HS-5 (cell line): ENCODE results near the gene GNAZ.

Source experiments
- DNase-seq: peaks from one replicate; pipeline ENCODE4 v3.0.0-alpha.2; 2012; ENCODE audit warnings: low read depth

The GNAZ gene

DNA sequence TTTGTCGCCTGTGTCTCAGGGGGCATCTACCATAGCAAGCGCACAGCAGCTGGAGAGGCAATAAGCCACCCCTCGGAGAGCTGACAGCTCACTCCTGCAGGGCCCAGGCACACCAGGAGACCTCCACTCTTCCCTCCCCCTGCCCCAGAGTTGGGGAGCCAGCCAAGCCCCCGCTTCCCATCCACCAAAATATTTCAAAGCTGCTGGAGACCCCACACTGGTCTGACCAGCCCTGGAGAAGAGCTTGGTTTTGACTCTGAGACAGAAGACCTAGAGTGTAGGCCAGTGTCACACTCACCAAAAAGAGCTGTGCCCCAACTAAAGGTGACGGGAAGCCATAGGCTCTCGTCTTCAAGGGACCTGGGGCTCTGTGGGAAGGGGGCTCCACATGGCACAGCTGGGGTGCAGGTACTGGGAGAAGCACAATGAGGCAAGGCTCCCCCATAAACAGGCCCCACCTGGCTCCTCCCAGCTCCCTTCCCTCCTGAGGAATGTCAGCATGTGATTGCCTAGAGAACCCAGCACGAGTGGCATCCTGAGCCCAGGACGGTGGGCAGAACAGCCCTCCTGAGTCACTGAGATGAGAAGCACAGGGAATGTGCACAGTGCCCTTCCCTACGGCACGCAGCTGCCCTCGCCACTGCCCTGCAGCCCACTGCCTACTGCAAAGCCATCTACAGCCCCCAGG lies 5.8 kb upstream of the GNAZ start:
- DNase-seq, result no peak

DNA sequence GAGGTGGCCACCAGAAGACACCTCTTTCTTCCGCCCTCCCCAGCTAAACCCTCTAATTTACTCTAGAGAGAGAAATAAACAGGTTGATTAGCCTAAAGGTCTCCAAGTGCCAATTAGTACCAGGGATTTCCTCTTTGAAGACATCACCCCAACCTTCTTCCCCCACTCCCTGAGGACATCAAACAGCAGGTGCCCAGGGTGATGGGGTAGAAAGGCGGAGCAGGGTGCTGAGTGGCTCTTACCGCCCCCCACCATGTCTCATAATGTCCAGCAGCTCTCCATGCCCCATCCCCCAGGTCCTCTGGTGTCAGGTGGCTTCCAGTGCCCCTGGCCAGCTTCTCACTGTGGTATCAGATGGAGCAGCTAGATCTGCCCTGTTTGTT lies 5.3 kb upstream of the GNAZ start:
- DNase-seq, result no peak

DNA sequence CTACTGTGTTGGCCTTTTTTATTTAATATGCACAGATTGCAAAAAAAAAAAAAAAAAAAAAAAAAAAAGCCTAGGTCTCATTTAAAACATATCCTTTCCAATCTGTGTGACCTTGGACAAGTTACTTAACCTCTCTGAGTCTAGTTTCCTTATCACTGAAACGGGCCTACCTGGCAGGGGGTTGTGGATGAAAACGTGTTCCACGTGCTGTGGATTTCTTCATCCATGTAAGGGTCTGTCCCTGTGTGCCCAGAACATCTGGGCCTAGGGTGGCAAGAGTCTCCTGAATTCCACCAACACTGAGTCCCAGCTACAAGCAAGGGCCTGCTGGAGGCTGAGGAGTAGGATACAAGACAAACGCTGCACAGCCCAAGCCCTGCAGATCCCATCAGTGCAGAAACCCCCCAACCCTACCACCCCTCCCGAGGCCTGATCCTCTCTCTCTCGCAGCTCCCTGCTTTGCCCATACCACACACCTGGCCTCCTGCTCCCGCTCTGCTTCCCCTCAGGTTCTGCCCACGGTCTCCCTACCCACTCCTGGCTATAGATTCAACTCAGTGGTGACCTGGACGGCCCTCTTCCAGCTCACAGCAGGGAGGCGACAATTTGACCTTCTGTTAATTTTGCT lies 4.7 kb upstream of the GNAZ start:
- no peak for DNase-seq

DNA sequence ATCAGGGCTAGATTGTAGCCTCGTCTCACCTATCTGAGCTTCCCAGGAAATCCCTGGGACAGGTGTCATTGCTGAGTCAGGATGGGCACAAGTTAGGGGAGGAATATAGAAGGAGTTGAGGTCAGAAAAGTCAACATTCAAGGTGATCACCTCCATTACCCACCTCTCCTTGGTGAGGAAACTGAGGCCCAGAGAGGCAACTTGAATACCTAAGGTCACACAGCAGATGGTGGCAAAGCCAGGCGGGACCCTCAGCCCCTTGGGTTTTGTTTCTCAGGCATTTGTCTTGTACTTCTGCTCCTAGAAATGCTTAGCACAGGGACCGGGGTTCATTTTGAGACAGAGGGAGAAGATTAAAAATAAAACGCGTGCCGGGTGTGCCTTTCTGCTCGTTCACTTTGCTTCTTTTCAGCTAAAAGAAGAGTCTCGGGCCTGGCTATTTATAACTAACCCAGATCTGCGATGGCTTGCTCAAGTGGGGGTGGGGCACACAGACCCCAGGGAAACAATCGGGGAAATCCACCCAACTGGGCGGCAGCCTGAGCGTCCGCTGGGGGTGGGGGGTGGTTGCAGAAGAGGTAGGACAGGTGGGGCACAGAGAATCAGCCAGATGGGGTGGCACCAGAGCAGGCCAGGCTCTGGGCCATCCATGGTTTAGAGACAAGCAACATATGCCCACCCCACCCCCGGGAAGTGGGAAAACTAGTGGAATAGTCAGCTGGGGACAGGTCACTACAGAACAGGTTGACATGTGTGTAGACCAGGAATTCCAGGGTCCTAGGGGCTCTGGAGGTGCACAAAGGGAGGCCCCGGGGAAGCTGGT lies 3.9 kb upstream of the GNAZ start:
- DNase-seq, result no peak

DNA sequence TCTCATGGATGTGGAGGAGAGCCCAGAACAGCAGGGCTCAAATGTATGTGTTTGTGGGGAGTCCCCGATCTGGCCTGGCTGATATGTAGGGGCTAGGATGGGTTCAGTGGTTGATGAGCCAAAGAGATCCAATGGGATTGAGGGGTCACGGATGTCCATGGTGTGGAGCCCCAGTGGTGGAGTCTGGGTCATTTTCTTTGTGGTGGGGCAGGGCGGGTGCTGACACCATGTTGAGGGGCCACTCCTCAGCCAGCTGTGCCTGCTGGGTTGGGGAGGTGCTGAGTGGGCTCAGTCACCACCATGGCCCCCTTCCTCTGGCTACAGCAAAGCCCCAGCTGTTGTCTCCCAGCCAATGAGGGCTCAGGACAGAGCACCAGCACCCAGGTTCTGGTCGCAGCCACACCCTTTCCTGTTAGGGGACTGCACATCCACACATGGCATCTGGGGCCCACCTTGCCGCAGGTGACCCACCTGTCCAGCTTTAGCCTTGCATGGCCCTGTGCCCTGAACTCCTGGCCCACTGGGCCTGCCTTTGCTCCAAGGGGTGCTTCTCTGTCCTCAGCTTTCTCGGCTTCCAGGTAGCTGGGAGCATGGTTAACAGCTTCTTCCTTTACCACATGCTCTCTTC lies 3.2 kb upstream of the GNAZ start:
- DNase-seq, result no peak

DNA sequence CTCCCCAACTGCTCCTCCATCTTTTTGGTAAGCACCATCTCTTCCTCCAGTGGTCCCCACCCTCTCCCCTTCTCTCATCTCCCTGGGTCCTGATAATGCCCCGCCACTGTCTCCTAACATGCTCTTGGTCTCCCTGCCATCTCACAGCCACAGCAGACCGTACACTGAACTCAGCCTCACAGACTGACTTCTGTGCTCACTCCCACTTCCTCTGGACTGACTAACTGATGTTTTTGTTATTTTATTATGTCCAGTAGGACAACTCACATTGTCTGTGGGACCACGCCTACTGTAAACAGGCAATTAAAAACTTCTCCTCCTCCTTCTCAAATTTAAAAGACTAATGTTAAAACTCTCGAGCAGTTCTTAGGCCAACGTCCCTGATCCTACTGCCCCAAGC lies 2.6 kb upstream of the GNAZ start:
- no peak for DNase-seq

DNA sequence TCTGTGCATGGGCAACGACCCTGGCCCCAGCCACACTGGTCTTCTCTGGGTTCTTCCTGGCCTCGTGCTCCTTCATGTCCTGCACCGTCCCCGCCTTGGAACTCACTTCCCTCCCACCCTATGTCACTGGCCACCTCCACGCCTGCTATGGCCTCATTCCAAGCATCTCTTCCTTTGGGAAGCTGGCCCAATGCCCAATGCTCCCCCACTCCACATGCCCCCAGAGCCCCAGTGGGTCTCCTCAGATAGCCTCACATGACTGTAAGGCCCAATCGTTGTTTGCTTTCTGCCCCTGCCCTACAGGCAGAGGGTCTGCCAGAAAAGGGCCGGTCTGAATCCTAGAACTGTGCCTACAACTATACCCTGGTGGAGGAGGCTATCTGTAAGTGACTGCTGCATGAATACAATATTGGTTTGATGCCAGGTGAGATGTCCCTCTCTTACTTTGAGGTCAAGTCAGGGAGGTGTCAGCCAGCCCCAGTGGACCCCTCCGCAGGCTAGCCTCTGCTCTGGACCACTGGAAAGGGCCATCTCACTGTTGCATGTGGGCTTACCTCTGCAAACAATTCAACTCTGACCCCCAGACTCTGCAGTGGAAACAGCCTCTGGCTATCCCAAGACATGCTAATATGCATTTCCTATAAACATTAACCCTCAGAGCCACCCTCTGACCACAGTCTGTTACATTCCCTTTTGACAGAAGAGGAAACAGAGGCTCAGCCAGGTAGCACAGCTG lies 2.1 kb upstream of the GNAZ start:
- no peak for DNase-seq

DNA sequence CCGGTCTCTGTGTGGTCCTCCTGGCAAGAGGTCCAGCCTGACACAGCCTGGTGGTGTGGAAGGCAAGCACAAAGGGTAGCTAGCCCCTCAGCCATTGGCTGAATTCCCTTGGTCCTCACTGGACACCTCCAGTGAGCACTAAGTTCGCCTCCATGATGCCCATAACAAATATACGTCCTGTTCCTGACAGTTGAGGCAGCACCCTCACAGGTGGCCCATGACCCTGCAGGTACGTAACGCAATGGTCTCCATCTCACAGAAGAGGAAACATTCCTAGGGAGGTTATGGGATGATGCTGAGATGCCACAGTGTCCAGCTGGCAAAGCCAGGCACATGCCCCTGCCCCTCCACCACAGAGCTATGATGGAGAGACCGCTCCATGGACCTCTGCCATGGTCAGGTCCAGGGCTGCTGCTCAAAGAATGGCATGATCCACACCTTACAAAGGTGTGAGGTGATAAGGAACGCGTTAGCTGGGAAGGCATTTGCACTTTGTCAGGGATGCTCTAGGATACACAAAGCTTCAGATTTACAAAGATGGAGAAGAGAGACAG lies 1.4 kb upstream of the GNAZ start:
- DNase-seq, result no peak

DNA sequence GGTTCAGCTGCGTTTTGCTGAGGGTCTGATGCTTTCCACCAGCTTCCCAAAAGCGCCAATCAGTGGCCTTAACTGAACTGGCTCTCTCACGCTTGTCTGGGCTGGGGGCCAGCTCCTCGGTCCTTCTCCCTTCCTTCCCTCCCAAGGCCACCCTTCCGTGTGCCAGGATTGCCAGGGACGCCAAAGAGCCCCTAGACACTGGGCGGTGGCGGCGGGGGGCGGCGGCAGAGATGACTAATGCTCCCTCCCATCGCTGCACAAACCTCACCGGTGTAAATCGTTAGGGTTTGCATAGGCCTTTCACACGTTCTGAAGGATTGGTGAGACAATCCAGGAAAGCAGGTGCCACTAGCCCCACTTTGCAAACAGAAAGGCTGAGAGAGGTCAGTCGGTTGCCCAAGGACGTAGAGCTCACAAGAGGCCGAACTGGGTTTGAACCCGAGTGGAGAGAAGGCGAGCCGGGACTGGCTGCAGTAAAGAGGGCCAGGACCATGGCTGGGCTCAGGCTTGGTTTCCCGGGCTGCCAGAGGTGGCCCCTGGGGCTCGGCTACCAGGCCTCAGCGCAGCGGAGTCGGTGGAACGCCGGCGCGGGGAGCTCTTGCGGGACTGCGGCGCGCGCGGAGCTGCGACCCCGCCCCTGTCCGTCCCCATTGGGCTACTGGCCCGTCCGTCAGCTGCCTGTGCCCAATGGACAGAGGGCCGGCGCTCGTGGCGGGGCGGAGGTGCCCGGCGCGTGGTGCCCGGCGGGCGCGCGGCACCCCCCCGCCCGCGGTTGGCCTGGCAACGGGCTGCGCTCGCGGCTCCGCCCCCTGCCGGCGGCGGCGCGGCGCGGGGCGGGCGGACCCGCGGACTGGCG lies 589 bp upstream of the GNAZ start:
- peak; percentile 38 for DNase-seq

DNA sequence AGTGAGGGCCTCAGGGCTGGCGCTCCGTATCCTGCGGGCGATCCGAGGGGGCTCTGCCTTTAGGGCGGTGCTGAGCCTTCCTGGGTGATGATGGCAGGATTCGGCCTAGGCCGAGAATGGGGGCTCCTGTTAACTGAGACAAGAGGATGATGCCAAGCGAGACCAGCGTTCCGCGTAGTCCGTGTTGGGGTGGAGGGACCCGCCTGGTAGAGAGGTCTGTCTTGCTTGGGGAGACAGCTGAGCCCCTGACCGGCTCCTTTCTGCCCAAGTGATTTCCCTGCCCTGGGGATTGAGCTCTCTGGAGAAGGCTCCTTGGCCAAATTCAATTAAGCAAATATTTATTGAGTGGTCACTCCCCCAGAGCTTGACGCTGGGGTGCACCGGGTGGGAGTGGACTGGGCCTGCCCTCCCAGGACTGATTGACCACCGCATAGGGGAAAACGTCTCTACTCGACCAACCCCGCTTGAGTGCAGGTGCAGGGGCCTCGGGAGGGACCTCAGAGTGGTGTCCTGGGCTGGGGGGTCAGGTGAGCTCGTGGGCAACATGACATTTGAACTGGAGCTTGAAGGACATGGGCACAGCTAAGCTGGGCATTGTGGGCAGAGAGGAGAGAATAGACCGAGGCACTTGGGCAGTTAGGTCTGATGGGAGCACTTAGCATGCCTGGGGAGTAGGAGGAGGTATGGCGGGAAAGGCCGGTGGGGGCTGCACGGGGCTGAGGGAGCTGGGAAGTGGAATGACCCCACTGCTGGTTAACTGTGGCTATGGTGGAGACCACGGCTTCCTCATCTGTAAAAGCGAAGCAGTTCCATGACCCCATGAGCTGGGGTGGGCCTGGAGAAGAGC lies 1.1 kb downstream of the GNAZ start:
- no peak for DNase-seq

DNA sequence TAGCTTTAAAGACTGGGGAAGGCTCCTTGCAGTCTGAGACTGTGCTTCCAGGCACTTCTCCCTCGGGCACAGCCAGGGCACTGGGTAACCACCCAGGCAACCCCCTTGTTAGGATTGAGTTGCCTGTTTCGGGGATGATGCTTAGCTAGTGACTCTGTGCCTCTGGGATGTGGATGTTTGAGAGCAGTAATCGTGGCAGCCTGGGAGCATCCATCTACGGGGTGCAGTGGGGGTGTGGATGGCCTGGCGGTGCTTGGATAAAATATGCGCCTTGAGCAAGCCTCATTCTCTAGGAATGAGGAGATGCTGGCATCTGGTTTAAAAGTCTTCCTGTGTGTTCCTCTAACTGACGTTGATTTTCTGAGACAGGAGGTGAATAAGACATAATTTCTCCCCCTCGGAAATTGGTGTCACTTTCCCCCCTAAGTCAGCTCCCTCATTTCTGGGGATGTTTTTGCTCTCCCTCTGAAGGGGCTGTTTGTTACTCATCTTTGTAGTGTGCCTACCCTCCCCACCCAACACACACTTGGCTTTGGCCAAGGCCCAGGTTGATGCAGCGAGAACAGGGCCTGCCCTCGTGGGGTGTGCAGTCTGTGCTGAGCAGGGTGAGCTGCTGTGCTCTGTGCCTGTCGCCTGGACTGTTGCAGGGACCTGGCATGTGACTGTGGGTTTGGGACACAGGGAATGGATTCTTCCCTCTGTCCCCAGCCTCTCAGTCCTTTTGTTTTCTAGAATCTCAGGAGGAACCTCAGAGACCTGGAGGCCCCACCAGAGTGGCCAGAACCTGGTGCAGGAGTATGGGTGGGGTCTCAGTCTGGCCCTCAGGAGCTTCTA lies 2.0 kb downstream of the GNAZ start:
- DNase-seq, result no peak

DNA sequence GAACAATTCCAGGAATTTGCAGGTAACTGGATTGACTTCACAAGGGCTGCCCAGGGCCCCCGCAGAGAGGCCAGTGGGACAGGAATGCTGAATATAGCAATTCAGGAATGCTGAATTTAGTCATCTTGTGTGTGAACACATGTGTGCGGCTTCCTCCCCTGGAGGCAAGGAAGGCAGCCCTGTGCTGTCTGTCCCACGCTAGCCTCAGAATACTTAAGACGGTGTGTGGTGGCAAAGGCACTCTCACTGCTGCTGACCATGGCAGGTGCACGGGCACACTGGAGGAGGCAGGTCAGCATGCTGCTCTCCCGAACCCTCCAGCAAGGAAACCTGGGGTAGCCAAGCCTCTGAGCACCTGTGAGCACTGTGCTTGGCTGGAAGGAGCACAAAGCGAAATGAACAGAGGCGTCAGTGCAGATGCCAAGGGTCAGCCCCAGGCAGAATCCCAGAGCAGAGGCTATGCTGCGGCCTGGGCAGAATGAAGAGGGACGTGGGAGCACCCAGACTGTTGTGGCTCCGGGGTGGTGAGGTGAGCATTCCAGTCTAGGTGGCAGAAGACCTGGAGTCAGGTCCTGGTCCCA lies 2.7 kb downstream of the GNAZ start:
- DNase-seq, result no peak

DNA sequence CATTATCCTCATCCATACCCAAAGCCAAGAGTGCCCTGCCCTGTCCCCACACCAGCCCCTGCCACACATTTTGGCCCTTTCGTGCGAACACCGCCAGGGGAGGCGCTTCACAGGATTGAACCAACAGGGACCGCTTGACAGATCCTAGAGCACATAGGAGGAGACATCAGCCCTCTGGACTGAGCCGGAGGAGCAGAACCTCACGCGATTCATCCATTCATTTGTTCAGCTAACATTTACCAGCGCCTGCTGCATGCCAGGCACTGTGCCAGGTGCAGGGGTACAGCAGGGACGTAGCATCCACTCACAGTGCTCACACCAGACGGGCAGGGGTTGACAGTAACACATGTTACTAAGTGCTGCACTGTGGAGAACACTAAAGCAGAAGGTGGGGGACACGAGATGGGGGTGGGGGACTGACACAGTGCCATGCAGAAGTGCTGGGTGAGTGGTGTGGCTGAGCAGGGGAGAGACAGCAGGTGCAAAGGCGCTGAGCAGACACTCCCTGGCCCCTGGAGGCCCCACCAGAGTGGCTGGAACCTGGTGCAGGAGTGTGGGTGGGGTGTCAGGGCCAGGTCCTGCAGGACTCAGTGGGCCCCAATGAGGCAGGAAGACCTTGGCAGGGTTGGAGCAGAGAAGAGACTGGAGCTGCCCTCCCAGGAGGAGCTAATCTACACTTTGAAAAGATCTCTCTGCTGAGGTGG lies 3.4 kb downstream of the GNAZ start:
- DNase-seq, result no peak

DNA sequence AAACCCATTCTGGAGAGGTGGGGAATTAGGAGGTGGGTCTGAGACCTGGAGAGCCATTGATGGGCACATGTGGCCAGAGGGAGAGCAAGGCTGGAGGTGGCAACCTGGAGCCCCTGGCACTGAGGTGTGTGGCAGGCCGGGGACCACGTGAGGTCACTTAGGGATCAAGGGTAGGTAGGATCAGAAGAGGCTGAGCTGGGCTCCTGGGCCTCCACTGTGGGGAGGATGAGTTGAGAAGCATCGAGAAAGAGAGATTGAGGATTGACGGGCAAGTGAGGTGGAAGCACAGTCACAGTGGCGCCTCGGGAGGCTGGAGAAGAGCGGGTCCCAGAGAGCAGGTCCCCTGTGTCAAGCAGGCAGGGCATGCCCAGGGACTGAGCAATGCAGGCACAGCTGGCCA lies 4.1 kb downstream of the GNAZ start:
- no peak for DNase-seq

DNA sequence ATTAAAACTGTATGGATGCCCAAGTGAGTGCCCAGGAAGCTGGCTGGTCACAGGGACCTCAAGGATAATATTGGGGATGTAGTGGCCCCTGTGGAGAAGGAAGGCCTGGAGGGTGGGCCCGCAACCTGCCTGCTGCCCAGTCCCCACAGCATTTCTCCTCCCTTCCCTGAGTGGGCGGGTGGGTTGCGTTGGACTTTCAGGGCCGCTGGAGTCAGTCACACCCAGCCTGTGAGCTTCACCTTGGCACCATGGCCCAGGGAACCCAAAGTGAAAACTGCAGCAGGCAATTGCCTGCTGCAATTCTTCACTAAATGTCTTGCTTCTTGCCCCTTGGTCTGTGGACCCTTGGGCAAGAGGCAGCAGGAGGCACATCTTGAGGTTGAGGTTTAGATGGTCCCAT lies 4.7 kb downstream of the GNAZ start:
- no peak for DNase-seq

DNA sequence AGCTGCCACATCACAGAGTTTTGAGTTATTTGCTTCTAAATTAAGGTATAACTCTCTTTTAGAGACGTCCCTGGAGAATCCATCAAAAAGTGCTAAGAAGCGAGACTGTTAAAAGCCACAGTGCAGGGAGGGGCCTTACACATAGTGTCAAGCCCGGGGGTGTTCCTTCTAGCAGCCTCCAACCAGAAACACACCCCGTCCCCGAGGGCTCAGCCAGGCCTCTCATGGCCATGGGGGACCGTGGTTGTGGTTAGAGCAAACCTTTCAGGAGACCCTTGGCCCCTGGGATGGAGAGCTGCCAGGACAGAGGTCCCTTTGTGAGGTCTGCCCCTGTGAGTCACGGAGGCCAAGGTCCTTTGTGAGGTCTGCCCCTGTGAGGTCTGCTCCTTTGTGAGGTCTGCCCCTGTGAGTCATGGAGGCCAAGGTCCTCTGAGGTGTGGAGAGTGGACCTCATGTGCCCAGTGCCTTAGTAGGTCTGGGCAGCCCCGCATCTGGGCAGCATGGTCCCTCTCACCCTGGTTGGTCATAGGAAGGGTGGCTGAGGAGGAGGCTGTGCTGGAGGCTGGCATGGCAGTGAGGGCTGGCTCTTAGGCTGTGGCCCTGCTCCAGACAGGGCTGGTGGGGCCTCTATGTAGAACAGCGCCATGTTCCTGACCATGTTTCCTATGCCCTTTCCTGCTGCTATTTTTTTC lies 5.4 kb downstream of the GNAZ start:
- DNase-seq, result no peak

DNA sequence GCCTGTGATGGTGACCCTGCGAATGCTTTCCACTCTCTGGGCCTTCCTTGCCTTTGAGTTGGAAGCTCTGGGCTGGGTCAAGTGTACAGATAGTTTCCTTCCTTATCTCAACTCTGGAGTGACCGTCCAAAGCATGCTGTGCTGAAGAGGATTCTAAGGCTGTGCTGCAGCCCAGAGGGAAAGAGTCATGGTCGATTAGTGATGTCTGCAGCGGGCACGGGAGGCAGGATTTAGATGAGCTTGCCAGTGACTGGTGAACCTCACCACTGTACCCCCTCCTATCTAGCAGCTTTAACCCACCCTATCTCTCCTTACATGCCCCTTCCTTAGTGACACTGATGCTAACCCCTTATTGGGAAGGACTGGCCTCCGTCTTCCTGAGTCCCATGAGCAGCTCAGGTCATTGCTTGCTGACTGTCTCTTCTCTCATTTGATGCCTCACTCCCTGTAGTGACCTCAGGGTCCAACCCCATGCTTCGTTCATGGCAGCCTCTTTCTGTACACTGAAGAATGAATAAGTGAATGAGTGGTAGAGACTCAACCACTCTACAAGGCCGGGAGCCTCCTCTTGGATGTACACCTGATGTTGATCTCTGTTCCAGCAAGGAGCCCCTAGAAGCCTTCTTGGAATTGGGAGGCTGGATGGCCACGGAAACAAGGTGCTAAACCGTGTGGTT lies 6.7 kb downstream of the GNAZ start:
- DNase-seq, result no peak
